ENCODE data around the gene EFS.

DNA sequence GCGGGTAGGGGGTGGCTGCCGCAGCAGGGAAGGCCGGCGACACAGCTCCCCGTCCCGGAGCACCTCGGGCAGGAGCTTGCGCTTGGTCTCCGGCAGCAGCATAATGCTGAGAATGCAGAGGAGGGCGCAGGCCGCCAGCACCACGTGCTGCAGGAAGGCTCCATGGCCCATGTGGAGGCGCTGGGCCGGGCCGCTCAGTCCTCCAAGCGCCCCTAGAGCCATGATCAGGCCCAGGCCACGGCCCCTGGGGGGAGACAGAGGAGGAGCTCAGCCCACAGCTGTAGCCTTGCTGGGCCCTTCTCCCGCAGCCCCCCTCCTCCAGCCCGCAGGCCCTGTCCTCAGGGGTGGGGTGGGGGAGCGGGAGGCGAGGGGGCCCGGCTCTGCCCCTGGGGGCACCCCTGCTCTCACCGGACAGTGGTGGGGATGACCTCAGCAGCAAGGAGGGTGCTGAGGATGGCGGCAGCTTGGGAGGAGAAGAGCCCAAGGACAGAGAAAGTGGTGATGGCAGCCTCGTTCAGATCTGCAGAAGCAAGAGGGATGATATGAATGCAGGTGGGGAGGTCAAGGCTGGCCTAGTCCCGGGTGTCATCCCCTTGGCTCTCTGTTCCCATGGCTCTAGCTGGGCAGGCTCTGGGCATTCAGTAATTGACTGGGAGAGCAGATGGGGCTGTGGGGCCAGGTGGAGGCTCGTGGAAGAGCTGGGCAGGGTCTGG is 18.1 kb downstream of the EFS start:
- TF ChIP-seq TARDBP (IDR thresholded peaks at IDR 0.05) (no peak), ZNF384 (IDR thresholded peaks at IDR 0.05) (no peak), HDGF (IDR thresholded peaks at IDR 0.05; ENCODE audit: borderline replicate concordance) (no peak), FOXM1 (IDR thresholded peaks at IDR 0.05; ENCODE audit: borderline replicate concordance) (no peak), LEF1 (IDR thresholded peaks at IDR 0.05; ENCODE audit: borderline replicate concordance) (no peak), SP1 (IDR thresholded peaks at IDR 0.05) (no peak), FOXA1 (IDR thresholded peaks at IDR 0.05) (no peak), SUZ12 (IDR thresholded peaks at IDR 0.05) (no peak)
- TF ChIP-seq, protein P1, sequence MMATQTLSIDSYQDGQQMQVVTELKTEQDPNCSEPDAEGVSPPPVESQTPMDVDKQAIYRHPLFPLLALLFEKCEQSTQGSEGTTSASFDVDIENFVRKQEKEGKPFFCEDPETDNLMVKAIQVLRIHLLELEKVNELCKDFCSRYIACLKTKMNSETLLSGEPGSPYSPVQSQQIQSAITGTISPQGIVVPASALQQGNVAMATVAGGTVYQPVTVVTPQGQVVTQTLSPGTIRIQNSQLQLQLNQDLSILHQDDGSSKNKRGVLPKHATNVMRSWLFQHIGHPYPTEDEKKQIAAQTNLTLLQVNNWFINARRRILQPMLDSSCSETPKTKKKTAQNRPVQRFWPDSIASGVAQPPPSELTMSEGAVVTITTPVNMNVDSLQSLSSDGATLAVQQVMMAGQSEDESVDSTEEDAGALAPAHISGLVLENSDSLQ (IDR thresholded peaks at IDR 0.05), result no peak
